Astrocyte (in vitro differentiated cells and primary cell): ENCODE results near the gene GPX8. TPM values are rescaled to one million over a fixed set of nuclear protein-coding genes. Genes with fewer than 3 reads are reported as not detected.

Source experiments
- DNase-seq: peaks from one replicate; pipeline ENCODE4 v3.0.0-alpha.2; 2010; ENCODE audit warnings: low read depth
- FAIRE-seq: peaks from 2 replicates; lab custom pipeline; 2011; peaks lifted over from hg19 to GRCh38; lab: Jason Lieb, UNC
- H2AFZ ChIP-seq: 2 replicates; pipeline ENCODE4 v1.6.0; 2012; ENCODE audit warnings: low read depth, low read length, inconsistent platforms
- H3K27ac ChIP-seq: 2 replicates; pipeline ENCODE4 v1.5.1; 2011; ENCODE audit warnings: low read depth, low read length, inconsistent platforms
- H3K27me3 ChIP-seq: 2 replicates; pipeline ENCODE4 v1.6.0; 2011; ENCODE audit warnings: low read length, inconsistent platforms; ENCODE audit not compliant: insufficient read depth
- H3K36me3 ChIP-seq: 2 replicates; pipeline ENCODE4 v1.5.1; 2011; ENCODE audit warnings: low read length, inconsistent platforms; ENCODE audit not compliant: insufficient read depth
- H3K4me1 ChIP-seq: 2 replicates; pipeline ENCODE4 v1.5.1; 2011; ENCODE audit warnings: low read length, inconsistent platforms; ENCODE audit not compliant: insufficient read depth
- H3K4me2 ChIP-seq: 2 replicates; pipeline ENCODE4 v1.6.0; 2012; ENCODE audit warnings: low read length, inconsistent platforms
- H3K4me3 ChIP-seq: 2 replicates; pipeline ENCODE4 v1.5.1; 2011; ENCODE audit warnings: low read depth, mild to moderate bottlenecking, low read length, inconsistent platforms; ENCODE audit not compliant: insufficient read depth
- H3K79me2 ChIP-seq: 2 replicates; pipeline ENCODE4 v1.6.0; 2012; ENCODE audit warnings: mild to moderate bottlenecking, low read length, inconsistent platforms; ENCODE audit not compliant: insufficient read depth
- H3K9ac ChIP-seq: 2 replicates; pipeline ENCODE4 v1.6.0; 2012; ENCODE audit warnings: mild to moderate bottlenecking, low read length, inconsistent platforms
- H3K9me3 ChIP-seq: 2 replicates; pipeline ENCODE4 v1.5.1; 2012; ENCODE audit warnings: low read depth, mild to moderate bottlenecking, low read length, inconsistent platforms; ENCODE audit not compliant: insufficient read depth
- H4K20me1 ChIP-seq: 2 replicates; pipeline ENCODE4 v1.6.0; 2012; ENCODE audit warnings: low read length, inconsistent platforms; ENCODE audit not compliant: insufficient read depth
- H3K27ac Mint-ChIP-seq: one replicate; pipeline ENCODE4 v1.8.0; 2021; ENCODE audit warnings: mild to moderate bottlenecking, mixed read lengths; ENCODE audit not compliant: unreplicated experiment
- H3K27me3 Mint-ChIP-seq: one replicate; pipeline ENCODE4 v1.8.0; 2021; ENCODE audit warnings: low read depth, mixed read lengths; ENCODE audit not compliant: unreplicated experiment
- H3K36me3 Mint-ChIP-seq: one replicate; pipeline ENCODE4 v1.8.0; 2021; ENCODE audit warnings: low read depth, mixed read lengths; ENCODE audit not compliant: unreplicated experiment
- H3K4me1 Mint-ChIP-seq: one replicate; pipeline ENCODE4 v1.8.0; 2021; ENCODE audit warnings: low read depth, mixed read lengths; ENCODE audit not compliant: unreplicated experiment
- H3K4me3 Mint-ChIP-seq: one replicate; pipeline ENCODE4 v1.8.0; 2021; ENCODE audit warnings: mild to moderate bottlenecking, moderate library complexity, mixed read lengths; ENCODE audit not compliant: unreplicated experiment
- H3K9me3 Mint-ChIP-seq: one replicate; pipeline ENCODE4 v1.8.0; 2021; ENCODE audit warnings: mild to moderate bottlenecking, mixed read lengths; ENCODE audit not compliant: unreplicated experiment
- EZH2 ChIP-seq: IDR thresholded peaks from 2 replicates; pipeline ENCODE4 v1.6.1; 2012; ENCODE audit warnings: mild to moderate bottlenecking, low read length, inconsistent platforms; ENCODE audit not compliant: insufficient read depth
- total RNA-seq: library from RNA; stranded (reverse); gene quantifications from 2 replicates; pipeline ENCODE4 v1.2.1, GENCODE V29; 2021
- TF ChIP-seq, protein P1 (sequence below): IDR thresholded peaks from 2 replicates; pipeline ENCODE4 v1.5.1; 2011; ENCODE audit warnings: low read depth, mild to moderate bottlenecking, inconsistent platforms, low read length, moderate library complexity; ENCODE audit not compliant: insufficient read depth

GPX8 gene
- total RNA-seq, 1 donor from 2014 or later, result 144 TPM

DNA sequence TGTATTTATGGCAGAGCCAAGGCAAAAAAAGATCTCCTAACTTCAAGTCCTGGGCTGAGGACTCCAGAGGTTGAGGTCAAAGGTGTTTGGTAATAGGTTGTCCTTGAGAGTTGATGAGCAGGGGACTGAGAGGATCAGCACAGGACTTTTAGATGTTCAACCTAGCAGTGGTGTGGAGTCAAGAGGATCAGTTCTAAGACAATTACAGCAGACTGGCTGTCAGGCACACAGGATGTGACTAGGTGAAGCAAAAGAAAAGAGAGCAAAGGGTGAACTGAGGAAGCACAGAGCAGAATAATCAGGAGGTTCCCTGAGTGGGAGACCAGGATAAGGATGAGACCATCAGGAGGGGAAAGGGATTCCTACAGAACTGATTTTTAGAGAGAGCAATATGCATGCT lies 46.6 kb upstream of the GPX8 start:
- TF ChIP-seq EZH2, result no peak
- TF ChIP-seq, protein P1, sequence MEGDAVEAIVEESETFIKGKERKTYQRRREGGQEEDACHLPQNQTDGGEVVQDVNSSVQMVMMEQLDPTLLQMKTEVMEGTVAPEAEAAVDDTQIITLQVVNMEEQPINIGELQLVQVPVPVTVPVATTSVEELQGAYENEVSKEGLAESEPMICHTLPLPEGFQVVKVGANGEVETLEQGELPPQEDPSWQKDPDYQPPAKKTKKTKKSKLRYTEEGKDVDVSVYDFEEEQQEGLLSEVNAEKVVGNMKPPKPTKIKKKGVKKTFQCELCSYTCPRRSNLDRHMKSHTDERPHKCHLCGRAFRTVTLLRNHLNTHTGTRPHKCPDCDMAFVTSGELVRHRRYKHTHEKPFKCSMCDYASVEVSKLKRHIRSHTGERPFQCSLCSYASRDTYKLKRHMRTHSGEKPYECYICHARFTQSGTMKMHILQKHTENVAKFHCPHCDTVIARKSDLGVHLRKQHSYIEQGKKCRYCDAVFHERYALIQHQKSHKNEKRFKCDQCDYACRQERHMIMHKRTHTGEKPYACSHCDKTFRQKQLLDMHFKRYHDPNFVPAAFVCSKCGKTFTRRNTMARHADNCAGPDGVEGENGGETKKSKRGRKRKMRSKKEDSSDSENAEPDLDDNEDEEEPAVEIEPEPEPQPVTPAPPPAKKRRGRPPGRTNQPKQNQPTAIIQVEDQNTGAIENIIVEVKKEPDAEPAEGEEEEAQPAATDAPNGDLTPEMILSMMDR, result no peak
- Histone ChIP-seq H3K27me3 (no peaks in the 10 kb centered on the region), H3K79me2 (no peaks in the 10 kb centered on the region), H4K20me1 (no peaks in the 10 kb centered on the region), H3K4me1 (no peaks in the 10 kb centered on the region), H3K27ac (no peak overlapping the region), H2AFZ (no peak overlapping the region), H3K36me3 (no peaks in the 10 kb centered on the region), H3K9ac (no peak overlapping the region), H3K4me2 (no peak overlapping the region), H3K9me3 (no peaks in the 10 kb centered on the region), H3K4me3 (no peak overlapping the region)
- Mint-ChIP-seq H3K4me1 (peaks cover 4% of the 10 kb centered on the region), H3K4me3 (no peak overlapping the region), H3K36me3 (no peaks in the 10 kb centered on the region), H3K27ac (no peak overlapping the region), H3K27me3 (peaks cover 19% of the 10 kb centered on the region), H3K9me3 (peaks cover 2% of the 10 kb centered on the region)
- FAIRE-seq (no peak), DNase-seq (no peak)

- TF ChIP-seq, protein P1, result no peak
- no peak for TF ChIP-seq EZH2
- no peaks in the 10 kb centered on the region for H3K79me2 ChIP-seq
- H3K36me3 Mint-ChIP-seq, result no peaks in the 10 kb centered on the region
- no peak overlapping the region for H2AFZ ChIP-seq
- no peak overlapping the region for H3K9ac ChIP-seq
- H3K4me3 ChIP-seq, result no peak overlapping the region
- no peak overlapping the region for H3K27ac ChIP-seq
- no peak overlapping the region for H3K4me2 ChIP-seq
- H3K36me3 ChIP-seq, result no peaks in the 10 kb centered on the region
- no peaks in the 10 kb centered on the region for H3K4me1 ChIP-seq
- FAIRE-seq (no peak), DNase-seq (no peak)
- H3K27me3 Mint-ChIP-seq, result peaks cover 19% of the 10 kb centered on the region
- no peak overlapping the region for H3K4me3 Mint-ChIP-seq
- H4K20me1 ChIP-seq, result no peaks in the 10 kb centered on the region
- no peak overlapping the region for H3K27ac Mint-ChIP-seq
- peaks cover 2% of the 10 kb centered on the region for H3K9me3 Mint-ChIP-seq
- no peaks in the 10 kb centered on the region for H3K9me3 ChIP-seq
- H3K4me1 Mint-ChIP-seq, result no peaks in the 10 kb centered on the region
- no peaks in the 10 kb centered on the region for H3K27me3 ChIP-seq
These were observed 45.9 kb upstream of the GPX8 start for GRCh38 chr5:55114061-55114460.

GRCh38 chr5:55123365-55123764 lies 36.6 kb upstream of the GPX8 start:
- H3K4me2 ChIP-seq, result no peak overlapping the region
- DNase-seq, result no peak
- H3K4me1 ChIP-seq, result no peaks in the 10 kb centered on the region
- H3K4me1 Mint-ChIP-seq, result no peaks in the 10 kb centered on the region
- no peaks in the 10 kb centered on the region for H3K36me3 Mint-ChIP-seq
- no peak overlapping the region for H3K27ac ChIP-seq
- no peaks in the 10 kb centered on the region for H3K79me2 ChIP-seq
- no peak overlapping the region for H3K9ac ChIP-seq
- no peak for TF ChIP-seq EZH2
- TF ChIP-seq, protein P1, result no peak
- no peak overlapping the region for H3K4me3 Mint-ChIP-seq
- H4K20me1 ChIP-seq, result no peaks in the 10 kb centered on the region
- H3K27me3 Mint-ChIP-seq, result peaks cover 2% of the 10 kb centered on the region
- no peak overlapping the region for H2AFZ ChIP-seq
- H3K9me3 ChIP-seq, result no peaks in the 10 kb centered on the region
- no peak overlapping the region for H3K4me3 ChIP-seq
- H3K27ac Mint-ChIP-seq, result no peak overlapping the region
- H3K9me3 Mint-ChIP-seq, result no peaks in the 10 kb centered on the region
- H3K36me3 ChIP-seq, result no peaks in the 10 kb centered on the region
- FAIRE-seq, result no peak
- H3K27me3 ChIP-seq, result no peaks in the 10 kb centered on the region
